NCI-H460 (cell line): Measurements from ENCODE around the gene ZNF202. TPM values are rescaled to one million over a fixed set of nuclear protein-coding genes. Genes with fewer than 3 reads are reported as not detected.
"Not testable (repeated sequence)": the region's sequence is repeated elsewhere in the genome, so short reads cannot be mapped to it uniquely, and the experiment has no call there.

Experiments used
- DNase-seq: peaks from one replicate; pipeline ENCODE4 v3.0.0-alpha.2; 2016; ENCODE audit warnings: low read depth; ENCODE audit errors: extremely low read depth
- polyA plus RNA-seq: library from polyadenylated mRNA; depleted of rRNA; stranded (reverse); fragments of >200 nt; gene quantifications from 2 replicates; pipeline ENCODE4 v1.2.3, GENCODE V29; 2014; cell fraction: nucleus; rRNA removed
- total RNA-seq: library from RNA; depleted of rRNA; stranded (reverse); fragments of >200 nt; shearing (Covaris generic); gene quantifications from 2 replicates; pipeline ENCODE4 v1.2.3, GENCODE V29; 2014; rRNA removed

Gene ZNF202
- 10.7 and 12.2 TPM in 2 replicates for total RNA-seq
- polyA plus RNA-seq = 23.7 and 41.6 TPM in 2 replicates

GRCh38 chr11:123741159-123742030 is at the start of gene ZNF202:
TSS of gene ZNF202 (minus strand) at chr11:123741660. CDS start at chr11:123730888, 10,772 bp downstream.
- peak; percentile 80 for DNase-seq

- no peak for DNase-seq
Measured at GRCh38 chr11:123783536-123783935, 42.1 kb upstream of the ZNF202 start.

GRCh38 chr11:123778511-123778910 is 37.1 kb upstream of the ZNF202 start:
- no peak for DNase-seq

- DNase-seq = no peak
Measured at GRCh38 chr11:123775715-123776549, 34.5 kb upstream of the ZNF202 start.

- no peak for DNase-seq
Measured at GRCh38 chr11:123775289-123775688, 33.8 kb upstream of the ZNF202 start.

- DNase-seq = no peak
Measured at GRCh38 chr11:123773959-123774358, 32.5 kb upstream of the ZNF202 start.

- no peak for DNase-seq
Measured at GRCh38 chr11:123773026-123773425, 31.6 kb upstream of the ZNF202 start.

GRCh38 chr11:123771664-123772063 is 30.2 kb upstream of the ZNF202 start:
- DNase-seq = no peak

- no peak for DNase-seq
Measured at GRCh38 chr11:123770712-123771111, 29.3 kb upstream of the ZNF202 start.

- DNase-seq = no peak
Measured at GRCh38 chr11:123765601-123766000, 24.1 kb upstream of the ZNF202 start.

- DNase-seq = no peak
Measured at GRCh38 chr11:123762422-123762821, 21.0 kb upstream of the ZNF202 start.

- no peak for DNase-seq
Measured at GRCh38 chr11:123760894-123761293, 19.4 kb upstream of the ZNF202 start.

- no peak for DNase-seq
Measured at GRCh38 chr11:123757976-123758375, 16.5 kb upstream of the ZNF202 start.

GRCh38 chr11:123755813-123756212 is 14.4 kb upstream of the ZNF202 start:
- DNase-seq = no peak

- DNase-seq = no peak
Measured at GRCh38 chr11:123755344-123755743, 13.9 kb upstream of the ZNF202 start.

GRCh38 chr11:123754101-123754568 is 12.7 kb upstream of the ZNF202 start, which contains the start of gene OR6X1:
TSS of gene OR6X1 (minus strand) at chr11:123754518. CDS start at chr11:123754518, 0 bp downstream.
- no peak for DNase-seq

GRCh38 chr11:123753110-123753509 is 11.7 kb upstream of the ZNF202 start:
- no peak for DNase-seq

GRCh38 chr11:123751781-123752180 is 10.3 kb upstream of the ZNF202 start:
- no peak for DNase-seq

GRCh38 chr11:123748349-123748748 is 6.9 kb upstream of the ZNF202 start:
- DNase-seq = not testable (repeated sequence)

- DNase-seq = no peak
Measured at GRCh38 chr11:123745764-123746451, 4.4 kb upstream of the ZNF202 start.

- no peak for DNase-seq
Measured at GRCh38 chr11:123742724-123743120, 1.3 kb upstream of the ZNF202 start.
